GM18520 (cell line): ENCODE measurements around the gene DLG2.

Source experiments
- ATAC-seq: cut with Tn5 transposase; IDR thresholded peaks from one replicate; pipeline ENCODE4 v1.9.1; 2021; ENCODE audit not compliant: unreplicated experiment

Gene DLG2

GRCh38 chr11:84243629-84244263 lies 1383.4 kb downstream of the DLG2 start:
- ATAC-seq, result peak; percentile 86

- no peak for ATAC-seq
These were observed 1385.6 kb downstream of the DLG2 start for GRCh38 chr11:84241343-84242131.

- ATAC-seq, result no peak
These were observed 1386.3 kb downstream of the DLG2 start for GRCh38 chr11:84240847-84241246.

GRCh38 chr11:84236436-84236835 lies 1390.7 kb downstream of the DLG2 start:
- ATAC-seq, result no peak

GRCh38 chr11:84234462-84235202 lies 1392.5 kb downstream of the DLG2 start:
- ATAC-seq, result no peak

GRCh38 chr11:84234011-84234410 lies 1393.1 kb downstream of the DLG2 start:
- no peak for ATAC-seq

- ATAC-seq, result no peak
These were observed 1394.6 kb downstream of the DLG2 start for GRCh38 chr11:84232511-84232910.

- no peak for ATAC-seq
These were observed 1396.7 kb downstream of the DLG2 start for GRCh38 chr11:84230402-84230801.

GRCh38 chr11:84227970-84228665 lies 1399.0 kb downstream of the DLG2 start:
- no peak for ATAC-seq

GRCh38 chr11:84224042-84224441 lies 1403.1 kb downstream of the DLG2 start:
- no peak for ATAC-seq

- ATAC-seq, result no peak
These were observed 1408.8 kb downstream of the DLG2 start for GRCh38 chr11:84218318-84218717.

GRCh38 chr11:84215672-84216071 lies 1411.5 kb downstream of the DLG2 start:
- ATAC-seq, result no peak

GRCh38 chr11:84214557-84214956 lies 1412.6 kb downstream of the DLG2 start:
- no peak for ATAC-seq

GRCh38 chr11:84212468-84213390 lies 1414.4 kb downstream of the DLG2 start:
- ATAC-seq, result no peak

GRCh38 chr11:84211896-84212295 lies 1415.2 kb downstream of the DLG2 start:
- no peak for ATAC-seq

- ATAC-seq, result no peak
These were observed 1432.4 kb downstream of the DLG2 start for GRCh38 chr11:84194696-84195095.

GRCh38 chr11:84193706-84194105 lies 1433.4 kb downstream of the DLG2 start:
- ATAC-seq, result no peak

GRCh38 chr11:84188521-84188920 lies 1438.6 kb downstream of the DLG2 start:
- no peak for ATAC-seq

- no peak for ATAC-seq
These were observed 1454.1 kb downstream of the DLG2 start for GRCh38 chr11:84173078-84173477.

GRCh38 chr11:84165139-84165538 lies 1462.0 kb downstream of the DLG2 start:
- no peak for ATAC-seq
